Measurements from ENCODE around the gene BOLA3. TPM values are rescaled to one million over a fixed set of nuclear protein-coding genes. Genes with fewer than 3 reads are reported as not detected.
"Not testable (repeated sequence)": the region's sequence is repeated elsewhere in the genome, so short reads cannot be mapped to it uniquely, and the experiment has no call there.

The BOLA3 gene
- total RNA-seq, 1 donor from 2014 or later, result 60.6 TPM

DNA sequence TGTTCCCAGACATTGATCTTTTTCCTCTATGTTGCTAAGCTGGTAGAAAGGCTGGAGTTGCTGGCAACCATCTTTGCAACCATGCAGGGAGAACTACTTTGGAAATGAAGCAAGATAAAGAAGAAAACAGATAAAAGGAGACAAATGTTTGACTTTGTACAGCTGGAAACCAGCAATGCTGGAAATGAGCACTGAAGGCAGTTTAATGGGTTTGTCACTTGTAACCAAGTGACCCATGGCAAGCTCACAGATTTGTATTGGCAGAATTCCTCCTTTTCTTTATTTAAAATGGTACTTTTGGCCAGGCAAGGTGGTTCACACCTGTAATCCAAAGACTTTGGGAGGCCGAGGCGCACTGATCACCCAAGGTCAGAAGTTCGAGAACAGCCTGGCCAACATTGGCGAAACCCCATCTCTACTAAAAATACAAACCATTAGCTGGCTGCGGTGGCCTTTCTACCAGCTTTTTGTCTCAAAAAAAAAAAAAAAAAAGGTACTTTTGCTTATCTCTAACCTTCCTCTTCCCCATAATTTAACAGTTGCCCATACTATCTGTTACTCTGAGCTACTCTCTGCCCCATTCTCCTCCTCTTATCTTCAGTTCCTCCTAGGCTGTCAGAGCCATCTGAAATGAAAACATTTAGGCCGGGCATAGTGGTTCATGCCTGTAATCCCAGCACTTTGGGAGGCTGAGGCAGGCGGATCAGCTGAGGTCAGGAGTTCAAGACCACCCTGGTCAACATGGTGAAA is 2.0 kb upstream of the BOLA3 start:
- no peak for DNase-seq (ENCODE audit: extremely low read depth, low read depth, low spot score)

DNA sequence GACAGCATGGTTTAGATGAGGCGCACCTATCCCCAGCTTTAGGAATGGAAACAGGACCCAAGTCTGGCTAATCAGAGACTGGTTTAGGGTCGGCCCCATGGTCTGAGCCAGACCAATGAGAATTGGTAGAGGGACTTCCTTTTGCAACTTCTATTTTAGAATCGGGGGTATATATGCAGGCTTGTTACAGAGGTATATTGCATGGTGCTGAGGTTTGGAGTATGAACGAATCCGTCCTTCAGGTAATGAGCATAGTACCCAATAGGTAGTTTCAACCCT is 1.5 kb upstream of the BOLA3 start:
- no peak for DNase-seq (ENCODE audit: extremely low read depth, low read depth, low spot score)

DNA sequence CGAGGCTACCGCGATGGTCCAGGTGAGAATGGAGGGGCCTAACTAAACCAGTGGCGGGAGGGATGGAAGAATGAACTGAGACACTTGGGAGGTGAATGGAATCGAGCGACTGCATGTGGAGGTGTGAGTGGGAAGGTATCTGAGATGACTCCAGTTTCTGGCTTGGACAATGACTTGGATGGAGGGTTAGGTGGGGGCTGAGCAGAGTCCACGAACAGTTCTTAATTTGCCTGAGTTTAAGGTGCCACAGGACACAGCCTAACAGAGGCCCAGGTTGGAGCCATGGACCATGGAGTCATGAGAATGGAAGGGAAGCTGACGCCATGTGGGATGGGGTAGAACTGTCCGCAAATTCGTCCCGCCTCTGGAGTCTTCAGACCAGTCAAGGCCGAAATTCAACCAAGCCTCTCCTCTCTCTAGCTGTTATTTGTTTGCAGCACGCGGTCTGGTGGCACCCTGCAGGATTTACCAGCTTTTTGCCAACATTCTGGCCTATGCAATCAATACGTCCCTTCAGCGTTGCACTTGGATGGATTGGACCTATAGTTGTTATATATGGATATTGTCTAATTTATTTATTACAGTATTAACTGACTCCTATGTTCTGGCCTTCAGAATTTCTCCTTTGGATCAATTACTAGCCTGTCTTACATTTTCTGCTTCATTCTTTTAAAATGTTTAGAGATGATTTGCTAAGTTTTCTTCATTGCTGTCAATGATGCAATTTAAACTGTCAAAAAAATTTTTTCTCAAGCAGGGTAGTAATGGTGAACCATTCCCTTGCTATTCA is 940 bp upstream of the BOLA3 start:
- no peak for DNase-seq (ENCODE audit: extremely low read depth, low read depth, low spot score)

DNA sequence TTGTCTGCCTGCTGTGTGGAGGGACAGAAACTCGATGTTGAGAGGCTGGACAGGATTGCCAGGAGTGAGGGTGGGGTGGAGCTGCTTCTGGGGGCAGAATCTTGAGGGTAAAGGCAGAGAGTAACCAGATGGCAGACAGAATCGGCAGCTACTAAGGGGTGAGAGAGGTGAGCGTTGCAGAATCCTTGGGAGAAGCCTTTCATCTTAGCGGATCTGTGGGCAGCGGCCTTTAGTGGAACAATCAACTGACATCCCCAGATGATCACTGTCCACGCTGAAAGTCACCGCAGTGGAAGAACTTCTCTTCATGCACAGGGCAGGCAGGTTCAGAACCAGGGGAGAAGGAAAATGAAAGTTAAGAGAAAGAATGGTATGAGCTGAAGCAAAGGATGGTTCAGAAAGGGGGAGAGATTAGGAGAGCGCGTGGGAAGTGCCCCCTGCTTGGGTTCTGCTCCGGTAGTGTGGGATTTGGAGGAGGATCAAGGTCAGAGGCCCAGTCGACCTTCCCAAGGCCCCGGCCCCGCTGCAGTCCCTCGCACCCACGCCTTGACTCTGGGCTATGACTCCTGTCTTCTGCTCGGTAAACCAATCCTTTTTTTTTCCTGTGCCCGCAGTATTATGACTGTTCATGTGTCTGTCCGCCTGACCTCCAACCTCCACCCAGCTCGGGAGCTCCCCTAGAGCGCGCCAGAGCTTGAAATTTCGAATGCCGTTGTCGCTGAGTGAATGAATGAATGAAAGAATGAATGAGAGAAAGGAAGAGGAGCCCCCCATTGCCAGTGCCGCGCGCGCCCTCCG is 584 bp downstream of the BOLA3 start:
- no peak for DNase-seq (ENCODE audit: extremely low read depth, low read depth, low spot score)

DNA sequence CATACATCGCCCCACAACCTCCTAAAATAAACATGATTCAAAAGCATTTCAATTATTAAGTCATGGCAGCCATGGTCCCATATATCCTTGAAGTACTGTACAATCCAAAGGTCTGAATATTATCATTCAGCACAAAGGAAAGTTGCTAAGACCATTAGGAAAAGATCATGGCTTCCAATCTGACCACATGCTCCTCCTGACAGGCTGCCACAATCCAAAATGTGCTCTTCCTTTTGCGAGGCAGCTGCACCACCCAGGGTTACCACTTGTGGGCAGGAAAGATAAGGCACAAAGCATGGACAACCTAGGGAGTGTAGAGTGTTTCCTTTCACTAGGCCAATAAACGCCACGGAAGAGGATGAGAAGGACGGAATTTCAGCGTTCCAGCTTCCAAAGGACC is 5.4 kb downstream of the BOLA3 start:
- DNase-seq (ENCODE audit: extremely low read depth, low read depth, low spot score), result no peak

DNA sequence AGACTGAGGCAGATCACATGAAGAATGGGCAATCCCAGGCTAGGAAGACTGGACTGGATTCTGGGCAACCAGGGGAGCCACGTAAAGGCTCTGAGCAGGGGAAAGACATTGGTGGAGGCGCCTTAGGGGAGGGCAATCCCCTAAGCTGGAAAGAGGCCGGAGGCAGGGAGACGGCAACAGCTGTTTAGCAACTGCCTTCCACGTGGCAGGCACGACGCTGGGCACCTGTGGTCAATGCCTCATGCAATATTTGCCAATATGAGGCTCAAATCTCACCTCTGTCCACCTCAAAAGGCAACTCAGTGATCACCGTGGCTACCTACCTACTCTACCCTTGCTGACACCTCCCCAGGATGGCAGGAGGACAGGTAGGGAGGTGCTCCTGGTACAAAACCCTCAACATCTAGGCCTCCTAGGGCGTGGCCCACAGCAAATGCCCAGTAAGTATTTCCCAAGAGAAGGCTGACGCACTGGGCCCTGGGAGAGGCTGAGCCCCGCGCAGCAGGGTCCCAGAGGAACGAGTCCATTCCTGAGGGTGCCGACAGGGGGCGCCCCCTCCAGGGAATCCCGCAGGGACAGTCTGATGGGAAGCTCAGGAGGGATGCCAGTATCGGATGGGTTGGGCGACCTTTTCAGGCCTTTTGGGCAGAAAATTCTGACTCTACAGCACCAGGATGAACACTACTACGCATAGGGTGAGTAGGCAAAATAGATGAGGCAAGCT is 8.9 kb downstream of the BOLA3 start:
- DNase-seq (ENCODE audit: extremely low read depth, low read depth, low spot score), result no peak

DNA sequence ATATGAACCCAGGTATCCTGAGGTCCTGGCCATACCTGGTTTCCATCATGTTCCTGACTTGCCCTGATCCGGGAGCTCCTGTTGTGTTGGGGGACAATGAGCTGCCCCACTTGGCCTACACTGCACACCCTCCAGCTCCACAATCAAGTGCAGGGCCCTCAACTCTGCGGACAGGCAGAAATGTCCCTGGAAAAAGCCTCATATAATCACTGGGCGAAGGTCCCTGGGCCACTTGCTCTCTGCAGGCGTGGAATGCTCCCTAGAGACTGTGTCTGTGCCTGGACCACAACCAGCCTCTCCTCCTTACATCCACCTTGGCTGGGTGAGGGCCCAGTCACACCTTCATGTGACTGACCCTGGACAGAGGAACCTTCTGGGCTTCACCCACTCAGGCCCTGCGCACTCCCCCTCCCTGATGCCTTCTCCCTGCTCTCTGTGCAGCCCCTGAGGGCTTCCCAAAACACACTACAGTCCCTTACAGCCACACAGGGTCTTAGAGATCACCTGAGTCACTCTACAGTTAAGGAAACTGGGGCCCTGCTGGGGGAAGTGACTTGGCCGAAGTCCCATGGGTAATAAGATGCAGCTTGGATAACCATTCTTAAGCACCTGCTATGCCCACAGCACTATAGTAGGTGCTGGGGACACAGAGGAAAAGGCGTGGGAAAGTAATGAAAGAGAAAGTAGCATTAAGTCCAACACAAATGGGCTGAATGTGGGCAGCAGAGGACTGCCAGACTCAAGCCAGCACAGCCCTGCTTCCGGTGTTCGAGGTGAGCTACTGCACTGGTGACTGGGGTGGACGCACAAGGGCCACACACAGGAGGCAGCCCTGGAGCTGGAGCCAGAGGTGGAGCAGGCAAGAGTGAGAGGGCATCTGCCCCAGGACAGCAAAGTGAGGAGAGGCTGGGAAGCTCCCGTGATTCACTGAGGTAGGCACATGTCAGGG is 9.8 kb downstream of the BOLA3 start:
- DNase-seq (ENCODE audit: extremely low read depth, low read depth, low spot score), result no peak

DNA sequence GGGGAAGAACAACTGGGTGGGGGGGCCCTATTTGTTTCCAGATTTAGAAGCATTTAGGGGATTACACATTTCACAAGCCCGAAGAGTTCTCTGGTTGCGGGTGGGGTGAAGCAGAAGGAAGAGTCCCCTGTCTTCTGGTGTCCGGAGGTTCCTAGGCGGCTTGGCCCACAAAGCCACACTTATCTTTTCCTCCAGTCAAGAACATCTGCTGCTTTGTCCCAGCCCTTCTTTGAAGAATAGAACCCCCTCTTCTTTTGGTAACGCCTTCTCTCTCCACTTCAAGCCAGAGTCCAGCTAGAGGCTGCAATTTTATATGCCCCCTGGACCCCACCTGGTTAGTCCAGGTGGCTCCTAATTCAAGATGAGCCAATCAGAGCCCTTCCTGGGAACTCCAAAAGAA is 15.8 kb downstream of the BOLA3 start:
- DNase-seq (ENCODE audit: extremely low read depth, low read depth, low spot score), result no peak

DNA sequence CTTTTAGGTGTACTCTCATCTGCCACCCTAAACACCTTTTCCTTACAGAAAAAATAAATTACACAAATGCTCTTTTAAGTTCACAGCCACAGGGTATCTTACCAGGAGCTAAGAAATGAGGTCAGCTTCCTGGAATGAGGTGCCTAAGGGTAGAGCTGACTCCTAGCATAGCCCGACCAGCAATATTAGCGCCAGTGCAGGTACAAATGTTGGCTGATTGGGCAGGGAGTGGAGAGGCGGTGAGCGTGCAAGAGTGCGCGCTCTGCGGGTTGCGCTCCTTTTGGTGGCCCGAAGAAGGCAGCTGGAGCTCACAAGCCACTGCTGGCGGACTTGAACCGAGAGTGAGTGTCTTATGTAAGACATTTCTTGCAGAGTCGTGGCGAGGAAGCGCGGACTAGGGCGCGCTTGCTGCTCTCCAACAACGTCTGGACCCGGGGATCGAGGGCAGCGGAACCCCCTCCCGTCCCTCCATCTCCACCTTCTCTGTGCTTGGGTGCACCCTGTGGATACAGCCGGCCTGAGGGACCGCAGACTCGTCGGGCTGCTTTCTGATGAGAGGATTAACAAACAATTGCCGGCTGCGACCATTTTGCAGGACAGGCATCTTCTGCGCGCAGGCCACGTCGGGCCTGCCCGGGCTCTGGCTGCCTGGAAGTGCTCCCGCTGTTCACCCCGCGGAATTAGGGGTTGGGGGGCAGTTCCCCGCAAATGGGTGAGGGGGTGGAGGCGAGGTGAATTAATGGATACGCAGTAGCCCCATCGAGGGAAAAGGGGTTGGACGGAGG is 17.3 kb downstream of the BOLA3 start:
- DNase-seq (ENCODE audit: extremely low read depth, low read depth, low spot score), result no peak

DNA sequence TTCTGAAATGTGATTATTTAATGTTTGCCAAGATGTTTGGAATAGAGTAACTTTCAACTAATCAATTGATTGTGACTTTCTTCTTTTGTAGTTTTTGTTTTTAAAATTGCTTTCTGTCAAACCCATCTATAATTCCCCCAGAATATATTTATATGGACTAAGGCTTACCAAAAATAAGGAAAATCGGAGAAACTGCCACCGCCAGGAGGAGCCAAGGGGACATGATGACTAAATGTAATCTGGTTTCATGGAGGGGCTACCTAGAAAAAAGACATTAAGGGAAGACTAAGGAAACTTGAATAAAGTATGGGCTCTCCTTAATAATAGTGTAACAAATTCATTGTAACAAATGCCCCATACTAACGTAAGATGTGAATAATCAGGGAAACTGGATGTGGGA is 19.5 kb downstream of the BOLA3 start:
- DNase-seq (ENCODE audit: extremely low read depth, low read depth, low spot score), result no peak

DNA sequence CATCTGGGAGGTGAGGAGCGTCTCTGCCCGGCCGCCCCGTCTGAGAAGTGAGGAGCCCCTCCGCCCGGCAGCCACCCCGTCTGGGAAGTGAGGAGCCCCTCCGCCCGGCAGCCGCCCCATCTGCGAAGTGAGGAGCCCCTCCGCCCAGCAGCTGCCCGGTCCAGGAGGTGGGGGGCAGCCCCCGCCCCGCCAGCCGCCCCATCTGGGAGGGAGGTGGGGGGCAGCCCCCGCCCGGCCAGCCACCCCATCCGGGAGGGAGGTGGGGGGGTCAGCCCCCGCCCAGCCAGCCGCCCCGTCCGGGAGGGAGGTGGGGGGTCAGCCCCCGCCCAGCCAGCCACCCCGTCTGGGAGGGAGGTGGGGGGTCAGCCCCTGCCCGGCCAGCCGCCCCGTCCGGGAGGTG is 23.8 kb downstream of the BOLA3 start:
- DNase-seq (ENCODE audit: extremely low read depth, low read depth, low spot score), result not testable (repeated sequence)

DNA sequence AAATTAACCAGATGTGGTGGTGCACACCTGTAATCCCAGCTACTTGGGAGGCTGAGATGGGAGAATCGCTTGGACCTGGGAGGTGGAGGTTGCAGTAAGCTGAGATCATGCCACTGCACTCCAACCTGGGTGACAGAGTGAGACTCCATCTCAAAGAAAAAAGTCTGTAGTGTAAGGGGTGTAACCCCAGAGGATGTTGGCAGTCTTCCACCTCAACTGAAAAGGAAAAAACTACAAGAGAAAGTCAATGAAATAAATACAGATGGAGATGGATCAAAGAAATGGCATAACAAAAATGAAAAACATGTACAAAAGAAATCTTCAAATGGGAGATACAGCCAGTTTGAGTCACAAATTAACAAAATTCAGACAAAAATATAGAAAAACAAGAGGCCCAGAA is 25.9 kb downstream of the BOLA3 start:
- DNase-seq (ENCODE audit: extremely low read depth, low read depth, low spot score), result not testable (repeated sequence)

DNA sequence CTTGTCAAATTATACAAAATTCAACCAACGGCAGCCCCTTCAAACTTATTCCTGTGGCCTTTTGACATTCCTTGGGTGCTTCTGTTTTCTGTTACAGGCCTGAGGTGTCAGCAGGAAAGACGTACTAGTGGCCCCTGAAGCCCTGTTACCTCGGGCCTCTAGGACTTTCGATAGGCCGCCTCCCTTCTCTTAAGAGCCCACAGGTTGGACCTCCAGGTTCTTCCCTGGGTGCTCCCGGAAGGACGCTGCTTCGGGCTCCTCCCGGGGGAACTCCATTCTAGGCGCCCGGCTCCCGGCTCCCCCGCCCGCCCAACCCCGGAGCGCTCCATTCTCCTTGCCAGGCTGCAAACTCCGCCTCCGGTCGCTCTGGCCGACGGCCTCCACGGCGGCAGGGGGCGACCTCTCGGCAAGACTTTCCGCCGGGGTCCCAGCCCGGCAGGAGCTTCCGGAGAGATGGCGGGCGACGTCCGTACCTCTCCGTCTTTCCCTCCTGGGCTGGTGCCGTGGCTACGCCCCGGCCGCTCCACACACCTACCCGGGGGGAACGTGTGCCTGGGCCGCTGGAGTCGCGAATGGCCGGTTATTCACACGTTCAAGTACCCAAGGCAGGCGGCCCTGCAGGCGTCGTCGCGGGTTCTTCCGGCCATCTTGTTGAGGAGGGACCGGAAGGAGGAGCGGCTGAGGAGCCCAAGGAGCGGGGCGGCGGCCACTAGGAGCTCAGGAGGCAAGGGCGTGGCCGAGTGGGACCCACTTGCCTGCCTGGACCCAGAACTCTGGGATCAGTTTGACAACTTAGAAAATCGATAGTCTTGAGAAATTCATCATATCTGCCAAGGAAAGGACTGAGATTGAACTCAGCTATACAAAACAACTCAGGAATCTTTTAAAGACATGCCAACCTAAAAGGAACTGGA is 27.5 kb downstream of the BOLA3 start:
- DNase-seq (ENCODE audit: extremely low read depth, low read depth, low spot score), result no peak

DNA sequence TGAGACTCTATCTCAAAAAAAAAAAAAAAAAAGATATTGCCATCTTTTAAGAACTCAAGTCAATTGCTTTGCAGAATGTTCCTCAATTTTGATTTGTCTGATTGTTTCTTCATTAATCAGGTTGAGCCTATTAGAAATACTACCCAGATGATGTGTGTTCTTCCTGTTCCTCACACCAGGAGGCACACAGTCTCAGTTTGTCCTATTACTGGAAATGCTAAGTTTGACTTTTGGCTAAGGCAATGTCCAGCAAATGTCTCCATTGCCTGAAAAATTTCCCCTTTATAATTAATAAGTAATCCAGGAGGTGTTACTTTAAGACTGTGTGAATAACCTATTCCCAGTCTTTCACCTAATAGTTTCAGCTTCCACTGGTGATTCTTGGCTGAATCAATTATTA is 28.4 kb downstream of the BOLA3 start:
- no peak for DNase-seq (ENCODE audit: extremely low read depth, low read depth, low spot score)

DNA sequence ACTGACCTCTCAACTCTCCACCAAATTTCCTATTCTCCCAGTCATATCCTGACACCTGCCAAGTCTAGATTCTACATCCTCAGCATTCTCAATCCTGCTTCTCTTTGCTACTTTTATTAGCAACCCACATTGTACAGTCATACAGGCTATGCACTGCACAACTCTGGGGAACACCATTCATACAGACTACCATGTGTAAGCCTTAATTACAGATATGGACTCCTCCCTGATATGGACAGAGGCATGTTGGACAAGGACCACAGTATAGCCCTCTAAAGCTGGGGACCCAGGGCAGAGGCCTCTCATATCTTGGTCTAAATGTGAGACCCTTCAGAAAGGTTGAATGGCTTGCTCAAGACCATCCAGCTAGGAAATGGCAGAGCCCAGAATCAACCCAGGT is 36.3 kb downstream of the BOLA3 start:
- no peak for DNase-seq (ENCODE audit: extremely low read depth, low read depth, low spot score)

DNA sequence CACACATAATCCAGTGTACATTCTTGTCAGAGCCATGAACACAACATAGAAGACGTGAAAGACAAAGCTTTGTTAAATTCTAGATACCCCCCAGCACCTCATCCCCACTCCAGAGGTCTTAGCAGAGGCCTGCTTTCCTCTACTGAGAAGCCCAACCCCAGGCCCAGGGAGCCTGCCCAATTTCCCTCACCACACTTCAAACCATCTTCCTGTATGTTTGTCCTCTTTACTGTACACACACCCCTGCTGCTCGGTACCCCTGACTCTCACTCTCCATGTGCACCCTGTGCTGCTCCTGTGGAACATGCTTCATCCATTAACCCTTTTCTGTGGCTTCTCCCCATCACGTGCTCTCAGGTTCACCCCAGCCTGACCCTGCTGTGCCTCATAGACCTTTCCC is 37.2 kb downstream of the BOLA3 start:
- no peak for DNase-seq (ENCODE audit: extremely low read depth, low read depth, low spot score)

DNA sequence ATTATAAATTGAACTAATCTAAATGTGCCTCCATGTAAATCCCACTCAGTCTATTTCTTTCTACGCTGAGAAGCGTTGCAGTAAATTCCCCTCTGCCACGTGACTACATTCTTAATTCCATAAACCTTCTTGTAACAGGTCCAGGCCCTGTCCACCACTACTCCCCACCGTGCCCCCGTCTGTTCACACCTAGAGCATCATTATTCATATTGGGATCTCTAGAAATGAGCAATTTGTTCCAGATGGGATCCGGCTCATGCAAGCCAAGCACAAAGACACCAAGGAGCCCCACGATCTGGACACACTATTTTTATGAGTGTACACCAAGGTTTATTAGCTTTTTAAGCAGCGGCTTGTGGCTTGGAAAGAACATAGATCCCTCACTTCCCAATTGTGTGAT is 38.2 kb downstream of the BOLA3 start:
- DNase-seq (ENCODE audit: extremely low read depth, low read depth, low spot score), result no peak

DNA sequence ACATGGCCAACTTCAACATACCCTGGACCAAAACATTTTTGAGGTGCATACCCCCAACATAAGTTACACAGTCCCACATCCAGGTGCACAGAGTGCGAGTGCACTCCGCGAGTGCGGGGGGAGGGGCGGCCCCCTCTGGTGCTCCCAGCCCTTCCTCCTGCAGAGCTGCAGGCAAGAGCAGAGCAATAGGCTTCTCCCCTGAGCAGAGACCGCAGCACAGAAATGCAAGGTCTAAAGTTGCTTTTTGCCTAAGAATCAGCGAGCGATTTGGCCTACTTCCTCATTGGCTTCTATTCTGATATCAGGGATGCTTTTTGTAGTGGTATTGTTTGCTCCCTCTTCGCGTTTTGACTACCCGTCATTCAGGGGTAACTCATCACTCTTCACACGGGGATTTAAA is 40.6 kb downstream of the BOLA3 start:
- DNase-seq (ENCODE audit: extremely low read depth, low read depth, low spot score), result no peak
